K562 (cell line): ENCODE measurements around the gene ANK3. TPM values are rescaled to one million over a fixed set of nuclear protein-coding genes. Genes with fewer than 3 reads are reported as not detected.

Experiments used
- ADNP ChIP-seq: fragments of 200-800 bp; sonication (Bioruptor generic); IDR thresholded peaks from 2 replicates; pipeline ENCODE4 v1.6.1; 2016; ENCODE audit warnings: missing genetic modification characterization, missing compliant biosample characterization
- CCAR2 ChIP-seq: fragments of 200-400 bp; formaldehyde crosslinking; IDR thresholded peaks from 2 replicates; pipeline ENCODE4 v1.6.1; 2017; ENCODE audit warnings: mild to moderate bottlenecking, low read depth, low read length
- CREB3 ChIP-seq: fragments of 450-650 bp; conservative IDR thresholded peaks from 2 replicates; pipeline ENCODE4 v1.6.1; 2016; ENCODE audit warnings: missing genetic modification characterization, low read depth, mild to moderate bottlenecking, missing compliant biosample characterization, moderate library complexity
- DACH1 ChIP-seq: fragments of 450-650 bp; IDR thresholded peaks from 2 replicates; pipeline ENCODE4 v1.6.1; 2018; ENCODE audit not compliant: partially characterized antibody
- ELK3 ChIP-seq: fragments of 450-650 bp; formaldehyde crosslinking; IDR thresholded peaks from 2 replicates; pipeline ENCODE4 v1.4.0; 2020; ENCODE audit warnings: mild to moderate bottlenecking
- ETV5 ChIP-seq: sonication (generic); formaldehyde crosslinking; IDR thresholded peaks from 2 replicates; pipeline ENCODE4 v1.4.0; 2020; ENCODE audit warnings: low read depth, mild to moderate bottlenecking, missing genetic modification reagents
- MED1 ChIP-seq: sonication (generic); formaldehyde crosslinking; IDR thresholded peaks from 2 replicates; pipeline ENCODE4 v1.8.1; 2023; ENCODE audit warnings: missing genetic modification reagents, borderline replicate concordance
- NEUROD1 ChIP-seq: fragments of 150-350 bp; IDR thresholded peaks from 2 replicates; pipeline ENCODE4 v1.6.1; 2014; ENCODE audit warnings: borderline replicate concordance, low read length, low read depth; ENCODE audit not compliant: partially characterized antibody
- PHF20 ChIP-seq: fragments of 450-650 bp; IDR thresholded peaks from 2 replicates; pipeline ENCODE4 v1.6.1; 2018; ENCODE audit not compliant: partially characterized antibody
- PREB ChIP-seq: sonication (generic); formaldehyde crosslinking; IDR thresholded peaks from 2 replicates; pipeline ENCODE4 v1.8.1; 2023; ENCODE audit warnings: mild to moderate bottlenecking, missing genetic modification reagents
- SP1 ChIP-seq: sonication (generic); formaldehyde crosslinking; IDR thresholded peaks from 2 replicates; pipeline ENCODE4 v1.8.1; 2022; ENCODE audit warnings: mild to moderate bottlenecking, missing genetic modification reagents
- SREBF1 ChIP-seq: fragments of 150-350 bp; IDR thresholded peaks from 2 replicates; pipeline ENCODE4 v1.6.1; 2014; ENCODE audit warnings: antibody characterized with exemption, low read depth, low read length, borderline replicate concordance
- TEAD4 ChIP-seq, 2 experiments: sonication (generic) in 1 of 2; formaldehyde crosslinking in 1 of 2; IDR thresholded peaks; 2 replicates each; pipeline versions ENCODE4 v1.6.1 to v1.8.0; 2012 to 2022; ENCODE audit warnings: borderline replicate concordance in 1 of 2, inconsistent platforms in 1 of 2, low read length in 1 of 2, mild to moderate bottlenecking in 1 of 2, missing genetic modification reagents in 1 of 2
- polyA plus RNA-seq, 8 experiments: library from polyadenylated mRNA; depleted of rRNA in 4 of 8; stranded (reverse) in 5 of 8; unstranded in 3 of 8; fragments of >200 nt; fragmentation: Nextera tagmentation in 2 of 8; fragmentation: Illumina TruSeq in 1 of 8; extraction: Ambion mirVana in 2 of 8; extraction: Trizol in 1 of 8; gene quantifications; 2 replicates each; pipeline versions ENCODE4 v1.2.1 to v1.2.3, GENCODE V29; 2011 to 2014; ENCODE audit warnings: inconsistent platforms in 1 of 8, missing spikeins in 1 of 8
- total RNA-seq, 7 experiments: library from RNA; depleted of rRNA in 6 of 7; stranded (reverse); fragments of >200 nt in 6 of 7; fragmentation: Illumina TruSeq in 2 of 7; extraction: Trizol in 2 of 7; gene quantifications; 2 replicates each; pipeline versions ENCODE4 v1.2.1 to v1.2.3, GENCODE V29; 2011 to 2021; ENCODE audit warnings: low replicate concordance in 1 of 7
- TF ChIP-seq, protein P1 (sequence below): fragments of 450-650 bp; IDR thresholded peaks from 2 replicates; pipeline ENCODE4 v1.6.1; 2018; ENCODE audit not compliant: partially characterized antibody
- TF ChIP-seq, protein P2 (sequence below): sonication (generic); formaldehyde crosslinking; IDR thresholded peaks from 2 replicates; pipeline ENCODE4 v1.8.1; 2023; ENCODE audit warnings: mild to moderate bottlenecking, missing genetic modification reagents, moderate library complexity
- TF ChIP-seq, protein P3 (sequence below): sonication (generic); formaldehyde crosslinking; IDR thresholded peaks from 2 replicates; pipeline ENCODE4 v1.8.1; 2023; ENCODE audit warnings: mild to moderate bottlenecking, missing genetic modification reagents

Gene ANK3
- total and polyA plus RNA-seq, 9 of the 15 experiments (the other 6 are each of a cell fraction or from before 2014, with no cell fraction given), result 10.0 to 32.3 (median 17.9) TPM

GRCh38 chr10:60305380-60305892, 84.2 kb downstream of the ANK3 start (continued):
- TF ChIP-seq ELK3 (CRISPR knock-in tag) (no peak), SREBF1 (no peak), TEAD4 (IDR thresholded peaks at IDR 0.05; ENCODE audit: low read length) (peak; percentile 45), TEAD4 (CRISPR knock-in tag; IDR thresholded peaks at IDR 0.05; ENCODE audit: borderline replicate concordance) (no peak), CCAR2 (no peak), SP1 (CRISPR knock-in tag) (no peak), CREB3 (tag) (no peak), PREB (CRISPR knock-in tag) (no peak), ADNP (tag) (no peak), DACH1 (no peak), MED1 (CRISPR knock-in tag) (no peak), ETV5 (CRISPR knock-in tag) (no peak), PHF20 (no peak), NEUROD1 (no peak)
- TF ChIP-seq, protein P1, sequence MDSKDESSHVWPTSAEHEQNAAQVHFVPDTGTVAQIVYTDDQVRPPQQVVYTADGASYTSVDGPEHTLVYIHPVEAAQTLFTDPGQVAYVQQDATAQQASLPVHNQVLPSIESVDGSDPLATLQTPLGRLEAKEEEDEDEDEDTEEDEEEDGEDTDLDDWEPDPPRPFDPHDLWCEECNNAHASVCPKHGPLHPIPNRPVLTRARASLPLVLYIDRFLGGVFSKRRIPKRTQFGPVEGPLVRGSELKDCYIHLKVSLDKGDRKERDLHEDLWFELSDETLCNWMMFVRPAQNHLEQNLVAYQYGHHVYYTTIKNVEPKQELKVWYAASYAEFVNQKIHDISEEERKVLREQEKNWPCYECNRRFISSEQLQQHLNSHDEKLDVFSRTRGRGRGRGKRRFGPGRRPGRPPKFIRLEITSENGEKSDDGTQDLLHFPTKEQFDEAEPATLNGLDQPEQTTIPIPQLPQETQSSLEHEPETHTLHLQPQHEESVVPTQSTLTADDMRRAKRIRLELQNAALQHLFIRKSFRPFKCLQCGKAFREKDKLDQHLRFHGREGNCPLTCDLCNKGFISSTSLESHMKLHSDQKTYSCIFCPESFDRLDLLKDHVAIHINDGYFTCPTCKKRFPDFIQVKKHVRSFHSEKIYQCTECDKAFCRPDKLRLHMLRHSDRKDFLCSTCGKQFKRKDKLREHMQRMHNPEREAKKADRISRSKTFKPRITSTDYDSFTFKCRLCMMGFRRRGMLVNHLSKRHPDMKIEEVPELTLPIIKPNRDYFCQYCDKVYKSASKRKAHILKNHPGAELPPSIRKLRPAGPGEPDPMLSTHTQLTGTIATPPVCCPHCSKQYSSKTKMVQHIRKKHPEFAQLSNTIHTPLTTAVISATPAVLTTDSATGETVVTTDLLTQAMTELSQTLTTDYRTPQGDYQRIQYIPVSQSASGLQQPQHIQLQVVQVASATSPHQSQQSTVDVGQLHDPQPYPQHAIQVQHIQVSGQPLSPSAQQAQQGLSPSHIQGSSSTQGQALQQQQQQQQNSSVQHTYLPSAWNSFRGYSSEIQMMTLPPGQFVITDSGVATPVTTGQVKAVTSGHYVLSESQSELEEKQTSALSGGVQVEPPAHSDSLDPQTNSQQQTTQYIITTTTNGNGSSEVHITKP, result no peak
- TF ChIP-seq, protein P2, sequence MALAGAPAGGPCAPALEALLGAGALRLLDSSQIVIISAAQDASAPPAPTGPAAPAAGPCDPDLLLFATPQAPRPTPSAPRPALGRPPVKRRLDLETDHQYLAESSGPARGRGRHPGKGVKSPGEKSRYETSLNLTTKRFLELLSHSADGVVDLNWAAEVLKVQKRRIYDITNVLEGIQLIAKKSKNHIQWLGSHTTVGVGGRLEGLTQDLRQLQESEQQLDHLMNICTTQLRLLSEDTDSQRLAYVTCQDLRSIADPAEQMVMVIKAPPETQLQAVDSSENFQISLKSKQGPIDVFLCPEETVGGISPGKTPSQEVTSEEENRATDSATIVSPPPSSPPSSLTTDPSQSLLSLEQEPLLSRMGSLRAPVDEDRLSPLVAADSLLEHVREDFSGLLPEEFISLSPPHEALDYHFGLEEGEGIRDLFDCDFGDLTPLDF, result no peak
- TF ChIP-seq, protein P3, sequence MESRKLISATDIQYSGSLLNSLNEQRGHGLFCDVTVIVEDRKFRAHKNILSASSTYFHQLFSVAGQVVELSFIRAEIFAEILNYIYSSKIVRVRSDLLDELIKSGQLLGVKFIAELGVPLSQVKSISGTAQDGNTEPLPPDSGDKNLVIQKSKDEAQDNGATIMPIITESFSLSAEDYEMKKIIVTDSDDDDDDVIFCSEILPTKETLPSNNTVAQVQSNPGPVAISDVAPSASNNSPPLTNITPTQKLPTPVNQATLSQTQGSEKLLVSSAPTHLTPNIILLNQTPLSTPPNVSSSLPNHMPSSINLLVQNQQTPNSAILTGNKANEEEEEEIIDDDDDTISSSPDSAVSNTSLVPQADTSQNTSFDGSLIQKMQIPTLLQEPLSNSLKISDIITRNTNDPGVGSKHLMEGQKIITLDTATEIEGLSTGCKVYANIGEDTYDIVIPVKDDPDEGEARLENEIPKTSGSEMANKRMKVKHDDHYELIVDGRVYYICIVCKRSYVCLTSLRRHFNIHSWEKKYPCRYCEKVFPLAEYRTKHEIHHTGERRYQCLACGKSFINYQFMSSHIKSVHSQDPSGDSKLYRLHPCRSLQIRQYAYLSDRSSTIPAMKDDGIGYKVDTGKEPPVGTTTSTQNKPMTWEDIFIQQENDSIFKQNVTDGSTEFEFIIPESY (CRISPR knock-in tag), result no peak
